GM18507 (cell line): ENCODE measurements around the gene GNAO1.

Experiments used
- DNase-seq: peaks from one replicate; pipeline ENCODE4 v3.0.0; 2011; ENCODE audit warnings: low read depth; ENCODE audit not compliant: insufficient read length; ENCODE audit errors: extremely low spot score
- FAIRE-seq: peaks from 2 replicates; lab custom pipeline; 2011; peaks lifted over from hg19 to GRCh38; lab: Jason Lieb, UNC

Gene GNAO1

DNA sequence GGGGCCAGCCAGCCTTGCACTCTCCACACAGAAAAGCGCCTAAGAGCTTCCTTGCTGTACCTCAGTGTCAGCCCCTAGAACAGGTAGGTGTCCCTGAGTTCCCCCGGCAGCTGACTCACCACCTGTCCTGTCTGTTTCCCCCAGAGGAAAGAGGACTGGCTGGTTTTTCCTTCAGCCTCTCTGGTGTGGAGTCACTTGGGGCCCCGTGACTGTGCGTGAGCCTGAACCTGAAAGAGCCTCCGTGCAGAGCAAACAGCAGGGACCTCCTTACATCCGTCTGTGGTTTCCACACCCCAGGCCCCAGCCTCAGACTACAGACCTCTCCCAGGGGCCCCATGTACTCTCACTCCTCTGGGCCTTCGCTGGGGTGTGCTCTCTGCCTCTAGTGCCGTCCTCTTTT, 87.8 kb downstream of the GNAO1 start:
- FAIRE-seq, result no peak
- no peak for DNase-seq

DNA sequence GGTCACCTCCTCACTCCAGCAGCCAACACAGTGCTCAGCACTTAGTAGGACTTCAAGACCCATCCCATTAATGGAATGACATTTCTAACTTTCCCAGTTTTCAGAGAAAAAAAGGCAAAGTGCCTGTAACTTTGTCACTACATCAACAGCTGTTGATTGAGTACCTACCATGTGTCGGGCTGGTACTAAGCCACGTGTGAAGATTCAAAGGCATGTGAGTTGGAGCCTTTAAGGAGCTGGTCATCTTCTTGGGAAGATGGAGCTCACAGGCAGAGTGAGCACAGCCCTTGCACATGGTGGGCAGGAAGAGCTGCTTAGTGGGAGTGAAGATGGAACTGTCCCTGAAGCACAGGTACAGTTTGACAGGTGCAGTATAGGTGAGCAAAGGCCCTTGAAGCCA, 88.6 kb downstream of the GNAO1 start:
- FAIRE-seq (no peak), DNase-seq (no peak)

GRCh38 chr16:56281249-56281805, 90.0 kb downstream of the GNAO1 start:
- DNase-seq (no peak), FAIRE-seq (no peak)

- no peak for DNase-seq
- no peak for FAIRE-seq
These were observed 91.2 kb downstream of the GNAO1 start for GRCh38 chr16:56282451-56282850.

DNA sequence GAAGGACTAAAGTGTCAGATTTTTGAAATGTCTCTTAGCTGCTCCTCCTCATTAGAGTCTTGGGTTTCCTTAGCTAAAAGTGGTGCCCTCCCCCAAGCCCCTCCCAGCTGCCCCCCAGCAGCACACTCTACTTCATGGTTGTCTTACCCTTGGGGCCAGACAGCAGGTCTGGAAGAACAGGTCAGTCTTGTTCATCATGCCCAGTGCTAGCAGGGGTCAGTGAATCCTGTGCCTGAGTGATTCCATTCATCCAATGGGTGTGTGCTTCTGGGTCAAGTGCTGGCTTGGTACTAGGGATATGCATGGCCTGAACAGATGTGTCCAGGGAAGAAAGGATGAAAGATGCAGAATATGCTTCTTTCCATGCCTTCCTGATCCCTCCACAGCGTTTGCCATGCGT, 93.2 kb downstream of the GNAO1 start:
- DNase-seq (no peak), FAIRE-seq (no peak)

DNA sequence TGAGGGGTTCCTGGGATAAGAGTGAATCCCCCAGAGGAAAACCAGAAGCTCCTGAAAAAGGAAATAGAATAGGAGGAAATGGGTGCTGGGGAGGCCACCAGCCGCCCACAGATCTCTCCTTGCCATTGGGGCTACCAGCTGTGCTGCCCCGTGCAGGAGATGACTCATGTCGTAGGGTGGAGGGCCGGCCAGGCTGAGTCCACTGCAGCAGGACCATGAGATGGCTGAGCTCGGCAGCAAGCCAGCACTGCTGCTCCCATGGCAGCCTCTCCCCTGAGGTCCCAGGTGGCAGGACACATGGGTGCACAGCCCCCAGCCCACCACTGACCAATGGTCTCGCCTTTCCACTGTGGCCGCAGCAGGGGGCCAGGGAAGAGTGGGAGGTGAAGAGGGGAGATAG, 95.5 kb downstream of the GNAO1 start:
- DNase-seq, result no peak
- FAIRE-seq, result no peak

GRCh38 chr16:56288019-56288418, 96.7 kb downstream of the GNAO1 start:
- no peak for DNase-seq
- FAIRE-seq, result no peak

- FAIRE-seq (no peak), DNase-seq (no peak)
These were observed 98.1 kb downstream of the GNAO1 start for GRCh38 chr16:56289416-56289815.

- FAIRE-seq, result no peak
- no peak for DNase-seq
These were observed 98.6 kb downstream of the GNAO1 start for GRCh38 chr16:56289862-56290261.

- no peak for FAIRE-seq
- DNase-seq, result no peak
These were observed 102.7 kb downstream of the GNAO1 start for GRCh38 chr16:56294014-56294413.

DNA sequence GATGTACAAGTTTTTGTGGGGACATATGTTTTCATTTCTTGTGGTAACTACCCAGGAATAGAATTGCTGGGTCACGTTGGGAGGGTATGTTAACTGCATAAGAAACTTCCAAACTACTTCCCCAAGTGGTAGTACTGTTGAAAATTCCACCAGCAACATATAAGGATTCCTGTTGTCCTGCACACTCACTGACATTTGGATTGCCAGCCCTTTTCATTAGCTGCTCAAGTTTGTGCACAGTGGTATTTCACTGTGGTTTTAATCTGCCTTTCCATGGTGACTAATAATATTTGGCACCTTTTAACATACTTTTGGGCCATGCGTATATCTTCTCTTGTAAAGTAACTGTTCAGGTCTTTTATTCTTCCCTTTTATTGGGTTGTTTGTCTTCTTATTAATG, 103.3 kb downstream of the GNAO1 start:
- DNase-seq (no peak), FAIRE-seq (no peak)

GRCh38 chr16:56295059-56295665, 103.9 kb downstream of the GNAO1 start:
- DNase-seq (no peak), FAIRE-seq (no peak)

GRCh38 chr16:56295739-56296527, 104.6 kb downstream of the GNAO1 start:
- DNase-seq (no peak), FAIRE-seq (no peak)

DNA sequence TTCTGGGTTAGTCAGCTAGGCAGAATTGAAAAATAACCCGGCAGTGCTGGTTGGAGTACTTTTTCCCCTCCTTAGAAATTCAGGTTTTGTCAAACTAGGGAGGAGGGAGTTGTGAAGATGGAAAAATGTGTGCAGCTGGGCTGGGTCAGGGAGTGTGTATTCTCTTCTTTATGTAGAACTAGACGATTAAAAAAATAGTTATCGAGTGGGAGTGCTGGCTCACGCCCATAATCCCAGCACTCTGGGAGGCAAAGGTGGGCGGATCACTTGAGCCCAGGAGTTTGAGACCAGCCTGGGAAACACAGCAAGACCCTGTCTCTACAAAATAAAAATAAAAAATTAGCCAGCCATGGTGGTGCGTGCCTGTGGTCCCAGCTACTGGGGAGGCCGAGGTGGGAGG, 106.4 kb downstream of the GNAO1 start:
- FAIRE-seq (no peak), DNase-seq (no peak)

DNA sequence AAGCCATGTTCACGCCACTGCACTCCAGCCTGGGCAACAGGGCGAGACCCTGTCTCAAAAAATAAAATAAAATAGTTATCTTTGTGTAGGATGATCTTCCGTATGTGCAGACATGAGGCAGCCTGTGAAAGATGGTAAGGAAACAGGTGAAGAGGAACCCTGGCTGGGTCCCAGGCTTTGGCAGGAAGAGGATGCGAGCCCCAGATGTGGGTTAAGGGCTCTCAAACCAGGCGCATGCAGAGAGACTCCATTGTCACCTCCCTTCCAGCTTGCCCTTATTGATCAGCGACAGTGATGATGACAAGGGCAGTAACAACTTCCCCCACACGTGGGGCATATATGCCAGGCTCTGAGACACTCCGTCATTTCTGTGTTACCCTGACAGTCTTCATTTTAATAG, 106.8 kb downstream of the GNAO1 start:
- FAIRE-seq (no peak), DNase-seq (no peak)

DNA sequence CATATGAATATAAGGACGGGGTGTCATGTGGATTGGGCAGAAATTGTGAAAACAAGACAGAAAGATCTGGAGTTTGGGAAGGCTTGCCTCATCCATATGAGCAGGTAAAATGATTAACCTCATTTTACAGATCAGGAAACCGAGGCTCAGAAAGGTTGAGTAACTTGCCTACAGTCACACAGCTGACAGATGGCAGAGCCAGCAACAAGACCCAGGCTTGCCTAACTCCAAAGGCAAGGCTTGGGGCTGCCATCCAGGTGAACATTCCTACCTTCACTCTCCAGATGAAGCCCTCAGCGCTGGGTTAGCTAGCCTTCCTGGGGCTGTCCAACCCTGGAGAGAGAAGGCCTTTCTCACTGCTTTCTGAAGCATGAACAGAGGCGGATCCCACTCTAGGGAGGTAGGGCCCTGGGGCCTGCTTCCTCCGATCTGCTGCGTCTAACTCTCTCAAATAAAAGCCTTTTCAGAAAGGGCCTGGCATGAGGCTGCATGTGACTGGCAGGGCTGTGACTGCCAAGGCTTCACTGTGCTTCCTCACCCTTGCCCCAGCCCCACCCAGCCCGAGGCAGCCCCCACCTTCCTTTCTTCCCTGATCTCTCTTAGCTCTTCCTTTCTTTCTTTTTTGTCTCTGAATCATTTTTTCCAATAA, 107.8 kb downstream of the GNAO1 start:
- no peak for DNase-seq
- no peak for FAIRE-seq

- DNase-seq, result no peak
- FAIRE-seq, result no peak
These were observed 108.9 kb downstream of the GNAO1 start for GRCh38 chr16:56300242-56300623.

- DNase-seq, result no peak
- FAIRE-seq, result no peak
These were observed 109.9 kb downstream of the GNAO1 start for GRCh38 chr16:56300891-56301850.

DNA sequence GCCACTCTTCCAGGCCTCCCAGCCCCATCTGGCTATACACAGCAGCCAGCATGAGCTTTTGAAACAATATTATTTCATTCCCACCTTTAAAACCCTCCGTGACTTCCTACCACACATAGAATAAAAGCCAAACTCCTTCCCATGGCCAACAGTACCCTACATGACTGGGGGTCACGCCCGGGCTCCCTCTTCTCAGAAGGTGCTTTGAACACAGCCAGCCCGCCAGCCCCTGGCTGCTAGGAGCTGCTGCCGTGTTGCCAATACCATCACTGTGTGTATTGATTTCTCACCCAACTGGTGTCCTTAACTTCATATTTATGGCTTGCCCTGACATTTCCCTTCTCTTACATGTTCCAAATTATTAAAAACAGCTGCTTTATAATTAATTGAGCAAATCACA, 111.2 kb downstream of the GNAO1 start:
- no peak for FAIRE-seq
- DNase-seq, result no peak
